GM23338 (cell line): ENCODE measurements around the gene RYR1. TPM values are rescaled to one million over a fixed set of nuclear protein-coding genes. Genes with fewer than 3 reads are reported as not detected.

Experiments
- ATAC-seq: fragments of 200-7000 bp; cut with Tn5 transposase; 3 replicates; pipeline ENCODE4 v1.9.1; 2020
- DNase-seq: peaks from one replicate; pipeline ENCODE4 v3.0.0-alpha.2; 2015; ENCODE audit warnings: low spot score
- H2AFZ ChIP-seq: fragments of 200-600 bp; sonication (generic); 2 replicates; pipeline ENCODE4 v1.8.0; 2016; ENCODE audit warnings: antibody characterized with exemption, mild to moderate bottlenecking, moderate library complexity
- H3F3A ChIP-seq: fragments of 200-600 bp; sonication (generic); replicated peaks from 2 replicates; pipeline ENCODE4 v1.8.0; 2017; ENCODE audit warnings: antibody characterized with exemption, mixed run types, low read depth
- H3K27ac ChIP-seq: fragments of 200-600 bp; sonication (generic); 2 replicates; pipeline ENCODE4 v1.6.1; 2016; ENCODE audit warnings: low read depth
- H3K27me3 ChIP-seq: fragments of 200-600 bp; sonication (generic); 2 replicates; pipeline ENCODE4 v1.8.0; 2016; ENCODE audit warnings: mild to moderate bottlenecking, mixed run types, moderate library complexity; ENCODE audit not compliant: insufficient read depth
- H3K36me3 ChIP-seq: fragments of 200-600 bp; sonication (generic); 2 replicates; pipeline ENCODE4 v1.8.0; 2016; ENCODE audit warnings: mild to moderate bottlenecking; ENCODE audit not compliant: insufficient read depth
- H3K4me1 ChIP-seq: fragments of 200-600 bp; sonication (generic); 2 replicates; pipeline ENCODE4 v1.8.0; 2016; ENCODE audit warnings: mild to moderate bottlenecking, moderate library complexity; ENCODE audit not compliant: insufficient read depth
- H3K4me2 ChIP-seq: fragments of 200-600 bp; sonication (generic); 2 replicates; pipeline ENCODE4 v1.7.1; 2017; ENCODE audit warnings: mixed run types
- H3K4me3 ChIP-seq: fragments of 200-600 bp; sonication (generic); 2 replicates; pipeline ENCODE4 v1.6.1; 2016; ENCODE audit warnings: mixed run types
- H3K79me2 ChIP-seq: fragments of 200-600 bp; sonication (generic); replicated peaks from 2 replicates; pipeline ENCODE4 v1.8.0; 2017; ENCODE audit warnings: mild to moderate bottlenecking; ENCODE audit not compliant: insufficient read depth
- H3K9me2 ChIP-seq: fragments of 200-600 bp; sonication (generic); 2 replicates; pipeline ENCODE4 v1.8.0; 2017; ENCODE audit not compliant: insufficient read depth
- H4K20me1 ChIP-seq: fragments of 200-600 bp; sonication (generic); replicated peaks from 2 replicates; pipeline ENCODE4 v1.8.0; 2017; ENCODE audit warnings: mild to moderate bottlenecking; ENCODE audit not compliant: insufficient read depth
- H3K27ac Mint-ChIP-seq: 2 replicates; pipeline ENCODE4 v1.8.0; 2020; ENCODE audit warnings: inconsistent platforms, mild to moderate bottlenecking, moderate library complexity, mixed read lengths
- H3K27me3 Mint-ChIP-seq: 3 replicates; pipeline ENCODE4 v1.8.0; 2022; ENCODE audit warnings: low read depth, mild to moderate bottlenecking, moderate library complexity, mixed read lengths, inconsistent platforms; ENCODE audit not compliant: insufficient read depth, poor library complexity
- H3K36me3 Mint-ChIP-seq: 3 replicates; pipeline ENCODE4 v1.8.0; 2021; ENCODE audit warnings: low read depth, mild to moderate bottlenecking, inconsistent platforms, moderate library complexity, mixed read lengths
- H3K4me1 Mint-ChIP-seq: 3 replicates; pipeline ENCODE4 v1.8.0; 2020; ENCODE audit warnings: mild to moderate bottlenecking, inconsistent platforms, mixed read lengths
- H3K4me3 Mint-ChIP-seq: 3 replicates; pipeline ENCODE4 v1.8.0; 2021; ENCODE audit warnings: moderate library complexity, mild to moderate bottlenecking, inconsistent platforms, mixed read lengths
- H3K9me3 Mint-ChIP-seq: 3 replicates; pipeline ENCODE4 v1.8.0; 2020; ENCODE audit warnings: moderate library complexity, mild to moderate bottlenecking, inconsistent platforms, mixed read lengths
- CREB1 ChIP-seq: fragments of 250-450 bp; sonication (Bioruptor Pico); IDR thresholded peaks from 2 replicates; pipeline ENCODE4 v1.5.0; 2020; ENCODE audit warnings: low read depth, mild to moderate bottlenecking, moderate library complexity
- EZH2phosphoT487 ChIP-seq: fragments of 200-600 bp; sonication (generic); IDR thresholded peaks from one replicate; pipeline ENCODE4 v1.8.1; 2018; ENCODE audit warnings: antibody characterized with exemption; ENCODE audit not compliant: unreplicated experiment
- JUNB ChIP-seq: IDR thresholded peaks from one replicate; pipeline ENCODE4 v1.6.1; 2016; ENCODE audit warnings: antibody characterized with exemption; ENCODE audit not compliant: unreplicated experiment
- NANOG ChIP-seq: IDR thresholded peaks from 2 replicates; pipeline ENCODE4 v1.6.1; 2016; ENCODE audit warnings: antibody characterized with exemption, borderline replicate concordance
- POLR2AphosphoS5 ChIP-seq: IDR thresholded peaks from 2 replicates; pipeline ENCODE4 v1.6.1; 2016; ENCODE audit warnings: antibody characterized with exemption, low read depth
- STAT1 ChIP-seq: IDR thresholded peaks from one replicate; pipeline ENCODE4 v1.6.1; 2016; ENCODE audit warnings: antibody characterized with exemption; ENCODE audit not compliant: unreplicated experiment
- ZNF114 ChIP-seq: fragments of 250-450 bp; sonication (Bioruptor Pico); IDR thresholded peaks from 2 replicates; pipeline ENCODE4 v1.5.0; 2020; ENCODE audit warnings: mild to moderate bottlenecking, moderate library complexity
- ZNF331 ChIP-seq: fragments of 250-450 bp; sonication (Bioruptor Pico); IDR thresholded peaks from 2 replicates; pipeline ENCODE4 v1.5.0; 2020; ENCODE audit warnings: low read depth, mild to moderate bottlenecking, moderate library complexity
- ZNF462 ChIP-seq: fragments of 250-450 bp; sonication (Bioruptor Pico); IDR thresholded peaks from 2 replicates; pipeline ENCODE4 v1.5.0; 2020; ENCODE audit warnings: mild to moderate bottlenecking, moderate library complexity
- polyA plus RNA-seq: library from polyadenylated mRNA; unstranded; fragments of >200 nt; fragmentation: Nextera tagmentation; extraction: Ambion mirVana; gene quantifications from 2 replicates; pipeline ENCODE4 v1.2.1, GENCODE V29; 2016
- total RNA-seq: library from RNA; depleted of rRNA; stranded (reverse); fragments of >200 nt; shearing (Covaris generic); gene quantifications from 2 replicates; pipeline ENCODE4 v1.2.3, GENCODE V29; 2014
- TF ChIP-seq, protein P1 (sequence below), 2 experiments: fragments of 200-600 bp in 1 of 2; sonication (generic) in 1 of 2; conservative IDR thresholded peaks; 2 replicates each; pipeline versions ENCODE4 v1.5.1 to v1.6.1; 2016 to 2017; ENCODE audit warnings: antibody characterized with exemption in 2 of 2, low read depth in 2 of 2, mild to moderate bottlenecking in 2 of 2, moderate library complexity in 1 of 2
- TF ChIP-seq, protein P2 (sequence below): IDR thresholded peaks from one replicate; pipeline ENCODE4 v1.6.1; 2018; ENCODE audit warnings: antibody characterized with exemption; ENCODE audit not compliant: unreplicated experiment

RYR1 gene
- total and polyA plus RNA-seq, 2 experiments from 2014 or later, result 4.0 to 26.7 TPM

DNA sequence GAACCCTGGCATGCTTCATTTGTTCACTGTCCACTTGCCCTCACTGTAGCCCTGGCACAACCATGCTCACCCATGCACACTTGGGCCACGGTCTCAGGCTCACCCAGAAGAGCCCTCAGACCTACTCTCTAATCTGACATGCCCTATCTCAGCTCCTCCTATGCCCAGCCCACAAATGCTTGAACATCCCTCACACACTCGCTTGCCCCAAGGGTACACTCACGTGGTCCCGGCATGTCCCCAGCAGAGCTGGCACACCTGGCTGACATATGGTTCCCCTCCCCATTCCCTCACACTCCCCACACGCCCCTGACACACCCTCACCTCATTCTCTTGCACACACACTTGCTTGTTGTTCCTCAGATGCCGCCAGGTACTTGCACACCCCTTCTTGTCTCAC, 128.6 kb downstream of the RYR1 start (continued):
- TF ChIP-seq ZNF462 (CRISPR knock-in tag) (no peak), ZNF114 (CRISPR knock-in tag) (no peak), STAT1 (no peak), POLR2AphosphoS5 (no peak)
- TF ChIP-seq, protein P1, sequence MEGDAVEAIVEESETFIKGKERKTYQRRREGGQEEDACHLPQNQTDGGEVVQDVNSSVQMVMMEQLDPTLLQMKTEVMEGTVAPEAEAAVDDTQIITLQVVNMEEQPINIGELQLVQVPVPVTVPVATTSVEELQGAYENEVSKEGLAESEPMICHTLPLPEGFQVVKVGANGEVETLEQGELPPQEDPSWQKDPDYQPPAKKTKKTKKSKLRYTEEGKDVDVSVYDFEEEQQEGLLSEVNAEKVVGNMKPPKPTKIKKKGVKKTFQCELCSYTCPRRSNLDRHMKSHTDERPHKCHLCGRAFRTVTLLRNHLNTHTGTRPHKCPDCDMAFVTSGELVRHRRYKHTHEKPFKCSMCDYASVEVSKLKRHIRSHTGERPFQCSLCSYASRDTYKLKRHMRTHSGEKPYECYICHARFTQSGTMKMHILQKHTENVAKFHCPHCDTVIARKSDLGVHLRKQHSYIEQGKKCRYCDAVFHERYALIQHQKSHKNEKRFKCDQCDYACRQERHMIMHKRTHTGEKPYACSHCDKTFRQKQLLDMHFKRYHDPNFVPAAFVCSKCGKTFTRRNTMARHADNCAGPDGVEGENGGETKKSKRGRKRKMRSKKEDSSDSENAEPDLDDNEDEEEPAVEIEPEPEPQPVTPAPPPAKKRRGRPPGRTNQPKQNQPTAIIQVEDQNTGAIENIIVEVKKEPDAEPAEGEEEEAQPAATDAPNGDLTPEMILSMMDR (conservative IDR thresholded peaks at IDR 0.05; ENCODE audit: low read depth in 2 of 2), result no peak

- no peaks in the 10 kb centered on the region; the same call in 1 of the 2 replicates for H3K36me3 ChIP-seq
- H3K4me1 ChIP-seq, result no peaks in the 10 kb centered on the region
- Mint-ChIP-seq H3K9me3 (peaks cover 3% of the 10 kb centered on the region; the same call in 1 of the 3 replicates), H3K27ac (no peak overlapping the region), H3K4me1 (no peaks in the 10 kb centered on the region), H3K27me3 (peaks cover 16% of the 10 kb centered on the region), H3K4me3 (no peak overlapping the region), H3K36me3 (peaks cover 35% of the 10 kb centered on the region)
- TF ChIP-seq JUNB (no peak), STAT1 (no peak), EZH2phosphoT487 (no peak), POLR2AphosphoS5 (no peak), NANOG (no peak), CREB1 (no peak), ZNF331 (CRISPR knock-in tag) (no peak)
- TF ChIP-seq, protein P2, sequence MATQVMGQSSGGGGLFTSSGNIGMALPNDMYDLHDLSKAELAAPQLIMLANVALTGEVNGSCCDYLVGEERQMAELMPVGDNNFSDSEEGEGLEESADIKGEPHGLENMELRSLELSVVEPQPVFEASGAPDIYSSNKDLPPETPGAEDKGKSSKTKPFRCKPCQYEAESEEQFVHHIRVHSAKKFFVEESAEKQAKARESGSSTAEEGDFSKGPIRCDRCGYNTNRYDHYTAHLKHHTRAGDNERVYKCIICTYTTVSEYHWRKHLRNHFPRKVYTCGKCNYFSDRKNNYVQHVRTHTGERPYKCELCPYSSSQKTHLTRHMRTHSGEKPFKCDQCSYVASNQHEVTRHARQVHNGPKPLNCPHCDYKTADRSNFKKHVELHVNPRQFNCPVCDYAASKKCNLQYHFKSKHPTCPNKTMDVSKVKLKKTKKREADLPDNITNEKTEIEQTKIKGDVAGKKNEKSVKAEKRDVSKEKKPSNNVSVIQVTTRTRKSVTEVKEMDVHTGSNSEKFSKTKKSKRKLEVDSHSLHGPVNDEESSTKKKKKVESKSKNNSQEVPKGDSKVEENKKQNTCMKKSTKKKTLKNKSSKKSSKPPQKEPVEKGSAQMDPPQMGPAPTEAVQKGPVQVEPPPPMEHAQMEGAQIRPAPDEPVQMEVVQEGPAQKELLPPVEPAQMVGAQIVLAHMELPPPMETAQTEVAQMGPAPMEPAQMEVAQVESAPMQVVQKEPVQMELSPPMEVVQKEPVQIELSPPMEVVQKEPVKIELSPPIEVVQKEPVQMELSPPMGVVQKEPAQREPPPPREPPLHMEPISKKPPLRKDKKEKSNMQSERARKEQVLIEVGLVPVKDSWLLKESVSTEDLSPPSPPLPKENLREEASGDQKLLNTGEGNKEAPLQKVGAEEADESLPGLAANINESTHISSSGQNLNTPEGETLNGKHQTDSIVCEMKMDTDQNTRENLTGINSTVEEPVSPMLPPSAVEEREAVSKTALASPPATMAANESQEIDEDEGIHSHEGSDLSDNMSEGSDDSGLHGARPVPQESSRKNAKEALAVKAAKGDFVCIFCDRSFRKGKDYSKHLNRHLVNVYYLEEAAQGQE, result no peak
- H2AFZ ChIP-seq, result no peak overlapping the region
- H3K27me3 ChIP-seq, result peaks cover 15% of the 10 kb centered on the region; the same call in 1 of the 2 replicates
- ATAC-seq (no peak), DNase-seq (no peak)
- no peaks in the 10 kb centered on the region for H3K9me2 ChIP-seq
- no peak overlapping the region for H3K4me2 ChIP-seq
- H3K27ac ChIP-seq, result no peak overlapping the region
- no peak overlapping the region for H3K4me3 ChIP-seq
- no peaks in the 10 kb centered on the region; the same call in 1 of the 2 replicates for H4K20me1 ChIP-seq
- H3F3A ChIP-seq, result peaks cover 2% of the 10 kb centered on the region; the same call in 1 of the 2 replicates
- H3K79me2 ChIP-seq, result no peaks in the 10 kb centered on the region
Measured at GRCh38 chr19:38563475-38563874, 130.0 kb downstream of the RYR1 start.
